Left lobe of liver (tissue), 2 donors: Measurements from ENCODE around the gene RAD51D. TPM values are rescaled to one million over a fixed set of nuclear protein-coding genes. Genes with fewer than 3 reads are reported as not detected.
"Not testable (repeated sequence)": the region's sequence is repeated elsewhere in the genome, so short reads cannot be mapped to it uniquely, and the experiment has no call there.

ENCODE experiments used
- ATAC-seq: fragments of 200-7000 bp; cut with Tn5 transposase; one replicate; pipeline ENCODE4 v1.9.1; 2020; ENCODE audit warnings: mild to moderate bottlenecking, moderate library complexity
- DNase-seq: peaks from one replicate; pipeline ENCODE4 v3.0.0-alpha.2; 2020; ENCODE audit warnings: low spot score
- total RNA-seq: library from RNA; stranded (reverse); gene quantifications from one replicate; pipeline ENCODE4 v1.2.1, GENCODE V29; 2021
- donor health status: DM: no; HTN: no; CAD: no; lungs with moderate emphysema.
- donor health status: DM: no; HTN: yes; CAD: no.

The RAD51D gene
- total RNA-seq, result 4.4 TPM

- ATAC-seq (peak; percentile 99), DNase-seq (peak; percentile 78)
These were observed at the start of gene RAD51D for GRCh38 chr17:35119370-35120165. Gene RAD51D, minus strand, starts transcription at chr17:35119860. Its CDS starts 247 bp downstream, at chr17:35119613.

GRCh38 chr17:35167666-35168065, 48.0 kb upstream of the RAD51D start:
- DNase-seq, result no peak
- no peak for ATAC-seq

GRCh38 chr17:35167046-35167445, 47.4 kb upstream of the RAD51D start:
- ATAC-seq (no peak), DNase-seq (no peak)

- ATAC-seq (no peak), DNase-seq (no peak)
These were observed 46.9 kb upstream of the RAD51D start for GRCh38 chr17:35166526-35166925.

- no peak for DNase-seq
- no peak for ATAC-seq
These were observed 45.1 kb upstream of the RAD51D start for GRCh38 chr17:35164716-35165115.

GRCh38 chr17:35163886-35164285, 44.2 kb upstream of the RAD51D start:
- no peak for DNase-seq
- no peak for ATAC-seq

- DNase-seq (no peak), ATAC-seq (no peak)
These were observed 43.1 kb upstream of the RAD51D start for GRCh38 chr17:35162755-35163154.

GRCh38 chr17:35161281-35161761, 41.7 kb upstream of the RAD51D start:
- no peak for DNase-seq

GRCh38 chr17:35160354-35161201, 40.9 kb upstream of the RAD51D start:
- no peak for ATAC-seq

More at GRCh38 chr17:35161281-35161761, 41.7 kb upstream of the RAD51D start:
- ATAC-seq, result no peak

GRCh38 chr17:35159940-35160339, 40.3 kb upstream of the RAD51D start:
- DNase-seq, result no peak
- ATAC-seq, result no peak

More at GRCh38 chr17:35160354-35161201, 40.9 kb upstream of the RAD51D start:
- DNase-seq, result no peak

- DNase-seq, result no peak
- ATAC-seq, result no peak
These were observed 35.6 kb upstream of the RAD51D start for GRCh38 chr17:35155246-35155645.

- no peak for DNase-seq
- ATAC-seq, result no peak
These were observed 34.8 kb upstream of the RAD51D start for GRCh38 chr17:35154196-35155165.

- no peak for ATAC-seq
These were observed 32.9 kb upstream of the RAD51D start for GRCh38 chr17:35152421-35153140.

GRCh38 chr17:35151080-35151479, 31.4 kb upstream of the RAD51D start:
- not testable (repeated sequence) for DNase-seq, ATAC-seq

More at GRCh38 chr17:35152421-35153140, 32.9 kb upstream of the RAD51D start:
- DNase-seq, result no peak

- no peak for ATAC-seq
- DNase-seq, result no peak
These were observed 30.3 kb upstream of the RAD51D start for GRCh38 chr17:35149941-35150340.

- DNase-seq, result no peak
- ATAC-seq, result no peak
These were observed 28.5 kb upstream of the RAD51D start for GRCh38 chr17:35148144-35148543.

- ATAC-seq, result no peak
- no peak for DNase-seq
These were observed 27.8 kb upstream of the RAD51D start, which contains the start of gene UNC45B for GRCh38 chr17:35147375-35147905. Gene UNC45B, plus strand, starts transcription at chr17:35147817. Its CDS starts 447 bp downstream, at chr17:35148264.

- no peak for ATAC-seq
- no peak for DNase-seq
These were observed 26.7 kb upstream of the RAD51D start for GRCh38 chr17:35146214-35146833.

GRCh38 chr17:35144840-35145239, 25.2 kb upstream of the RAD51D start:
- DNase-seq (no peak), ATAC-seq (no peak)
